Activated T-cell treated with anti-CD3 and anti-CD28 coated beads, Interleukin-2, amount 50 U/mL, for 4 hours (primary cell): ENCODE measurements around the gene CYP2D6. TPM values are rescaled to one million over a fixed set of nuclear protein-coding genes. Genes with fewer than 3 reads are reported as not detected.

Source experiments
- total RNA-seq, 3 donors: library from RNA; stranded (reverse); gene quantifications; one replicate each; pipeline ENCODE4 v1.2.1, GENCODE V29; 2021

CYP2D6 gene
- total RNA-seq, 3 donors from 2014 or later: 1.1 to 2.3 (median 1.9) TPM

Other genes starting within 250 kb of the CYP2D6 start
- 1 to 10 TPM; 3.9 to 5.6 (median 5.0) TPM for gene SHISA8, start 215.7 kb downstream of the CYP2D6 start, total RNA-seq
- gene TNFRSF13C, start 204.0 kb downstream of the CYP2D6 start, total RNA-seq: 1 to 10 TPM; 6.1 to 7.6 (median 6.9) TPM
- gene CENPM, start 183.7 kb downstream of the CYP2D6 start, total RNA-seq: 10 to 100 TPM; 40.7 to 52.2 (median 48.5) TPM
- gene SEPTIN3, start 161.4 kb downstream of the CYP2D6 start, total RNA-seq: 1 to 10 TPM in 1 of 3 donors, under 1 TPM in 2; 0.68 to 1.3 (median 0.84) TPM
- under 1 TPM; 0.16 to 0.40 (median 0.30) TPM for gene WBP2NL, start 132.0 kb downstream of the CYP2D6 start, total RNA-seq
- 10 to 100 TPM; 14.2 to 16.4 (median 14.2) TPM for gene NAGA, start 60.0 kb downstream of the CYP2D6 start, total RNA-seq
- gene PHETA2, start 56.6 kb downstream of the CYP2D6 start, total RNA-seq: 1 to 10 TPM; 2.0 to 2.3 (median 2.1) TPM
- 10 to 100 TPM; 84.0 to 88.2 (median 86.6) TPM for gene SMDT1, start 51.1 kb downstream of the CYP2D6 start, total RNA-seq
- gene NDUFA6, start 40.0 kb downstream of the CYP2D6 start, total RNA-seq: 100 to 1,000 TPM in 2 of 3 donors, 10 to 100 TPM in 1; 96.3 to 129 (median 116) TPM
- 10 to 100 TPM; 68.1 to 74.4 (median 69.9) TPM for gene TCF20, start 139.8 kb upstream of the CYP2D6 start, total RNA-seq